HCT116 (cell line): ENCODE results near the gene MAPK7.

ENCODE experiments used
- EZH2 ChIP-seq: fragments of 200-600 bp; sonication (generic); IDR thresholded peaks from 2 replicates; pipeline ENCODE4 v1.6.1; 2017; ENCODE audit warnings: antibody characterized with exemption, mixed run types
- EZH2phosphoT487 ChIP-seq: fragments of 200-600 bp; IDR thresholded peaks from 2 replicates; pipeline ENCODE4 v1.6.1; 2018; ENCODE audit warnings: antibody characterized with exemption, borderline replicate concordance
- MAX ChIP-seq: IDR thresholded peaks from 2 replicates; pipeline ENCODE4 v1.6.1; 2012
- POLR2A ChIP-seq: IDR thresholded peaks from 2 replicates; pipeline ENCODE4 v1.7.0; 2011; ENCODE audit warnings: borderline replicate concordance; ENCODE audit not compliant: insufficient read depth, insufficient read length; ENCODE audit errors: extremely low read depth
- POLR2AphosphoS5 ChIP-seq: IDR thresholded peaks from 2 replicates; pipeline ENCODE4 v1.6.1; 2011; ENCODE audit warnings: mild to moderate bottlenecking, low read depth, low read length, moderate library complexity
- RAD21 ChIP-seq: IDR thresholded peaks from 2 replicates; pipeline ENCODE4 v1.6.1; 2012; ENCODE audit warnings: low read depth, mild to moderate bottlenecking
- REST ChIP-seq: IDR thresholded peaks from 2 replicates; pipeline ENCODE4 v1.6.1; 2012; ENCODE audit warnings: low read depth
- SIN3A ChIP-seq: IDR thresholded peaks from 2 replicates; pipeline ENCODE4 v1.6.1; 2012; ENCODE audit warnings: low read depth
- ZNF274 ChIP-seq: fragments of 200-500 bp; sonication (Bioruptor generic); IDR thresholded peaks from 2 replicates; pipeline ENCODE4 v1.6.1; 2014; ENCODE audit warnings: mild to moderate bottlenecking, low read depth, low read length, inconsistent platforms
- TF ChIP-seq, protein P1 (sequence below), 3 experiments: fragments of 200-600 bp in 1 of 3; sonication (generic) in 1 of 3; IDR thresholded peaks in 2 of 3; conservative IDR thresholded peaks in 1 of 3; 2 replicates each; pipeline ENCODE4 v1.5.1; 2012 to 2017; ENCODE audit warnings: low read depth in 2 of 3, low read length in 2 of 3, antibody characterized with exemption in 1 of 3, borderline replicate concordance in 1 of 3, control low read depth in 1 of 3, mild to moderate bottlenecking in 1 of 3, mixed read lengths in 1 of 3, mixed run types in 1 of 3, moderate library complexity in 1 of 3; ENCODE audit not compliant: insufficient read depth in 1 of 3
- TF ChIP-seq, protein P2 (sequence below): IDR thresholded peaks from 2 replicates; pipeline ENCODE4 v1.6.1; 2011; ENCODE audit warnings: mild to moderate bottlenecking, low read length, moderate library complexity; ENCODE audit not compliant: insufficient replicate concordance; ENCODE audit errors: extremely low read depth

GRCh38 chr17:19348081-19348650, 30.1 kb upstream of the MAPK7 start:
- TF ChIP-seq, protein P1, sequence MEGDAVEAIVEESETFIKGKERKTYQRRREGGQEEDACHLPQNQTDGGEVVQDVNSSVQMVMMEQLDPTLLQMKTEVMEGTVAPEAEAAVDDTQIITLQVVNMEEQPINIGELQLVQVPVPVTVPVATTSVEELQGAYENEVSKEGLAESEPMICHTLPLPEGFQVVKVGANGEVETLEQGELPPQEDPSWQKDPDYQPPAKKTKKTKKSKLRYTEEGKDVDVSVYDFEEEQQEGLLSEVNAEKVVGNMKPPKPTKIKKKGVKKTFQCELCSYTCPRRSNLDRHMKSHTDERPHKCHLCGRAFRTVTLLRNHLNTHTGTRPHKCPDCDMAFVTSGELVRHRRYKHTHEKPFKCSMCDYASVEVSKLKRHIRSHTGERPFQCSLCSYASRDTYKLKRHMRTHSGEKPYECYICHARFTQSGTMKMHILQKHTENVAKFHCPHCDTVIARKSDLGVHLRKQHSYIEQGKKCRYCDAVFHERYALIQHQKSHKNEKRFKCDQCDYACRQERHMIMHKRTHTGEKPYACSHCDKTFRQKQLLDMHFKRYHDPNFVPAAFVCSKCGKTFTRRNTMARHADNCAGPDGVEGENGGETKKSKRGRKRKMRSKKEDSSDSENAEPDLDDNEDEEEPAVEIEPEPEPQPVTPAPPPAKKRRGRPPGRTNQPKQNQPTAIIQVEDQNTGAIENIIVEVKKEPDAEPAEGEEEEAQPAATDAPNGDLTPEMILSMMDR (IDR thresholded peaks at IDR 0.05 in 2 of 3, conservative IDR thresholded peaks at IDR 0.05 in 1 of 3; ENCODE audit: borderline replicate concordance in 1 of 3, insufficient read depth in 1 of 3, low read depth in 2 of 3, low read length in 2 of 3): no peak
- TF ChIP-seq EZH2: no peak
- TF ChIP-seq POLR2AphosphoS5: no peak
- no peak for TF ChIP-seq SIN3A
- no peak for TF ChIP-seq POLR2A
- TF ChIP-seq EZH2phosphoT487: no peak
- no peak for TF ChIP-seq RAD21
- TF ChIP-seq REST: no peak
- no peak for TF ChIP-seq MAX
- TF ChIP-seq, protein P2, sequence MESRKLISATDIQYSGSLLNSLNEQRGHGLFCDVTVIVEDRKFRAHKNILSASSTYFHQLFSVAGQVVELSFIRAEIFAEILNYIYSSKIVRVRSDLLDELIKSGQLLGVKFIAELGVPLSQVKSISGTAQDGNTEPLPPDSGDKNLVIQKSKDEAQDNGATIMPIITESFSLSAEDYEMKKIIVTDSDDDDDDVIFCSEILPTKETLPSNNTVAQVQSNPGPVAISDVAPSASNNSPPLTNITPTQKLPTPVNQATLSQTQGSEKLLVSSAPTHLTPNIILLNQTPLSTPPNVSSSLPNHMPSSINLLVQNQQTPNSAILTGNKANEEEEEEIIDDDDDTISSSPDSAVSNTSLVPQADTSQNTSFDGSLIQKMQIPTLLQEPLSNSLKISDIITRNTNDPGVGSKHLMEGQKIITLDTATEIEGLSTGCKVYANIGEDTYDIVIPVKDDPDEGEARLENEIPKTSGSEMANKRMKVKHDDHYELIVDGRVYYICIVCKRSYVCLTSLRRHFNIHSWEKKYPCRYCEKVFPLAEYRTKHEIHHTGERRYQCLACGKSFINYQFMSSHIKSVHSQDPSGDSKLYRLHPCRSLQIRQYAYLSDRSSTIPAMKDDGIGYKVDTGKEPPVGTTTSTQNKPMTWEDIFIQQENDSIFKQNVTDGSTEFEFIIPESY: no peak
- TF ChIP-seq ZNF274: no peak
